Sciatic nerve (tissue), 2 donors: ENCODE data around the gene PLPP7. TPM values are rescaled to one million over a fixed set of nuclear protein-coding genes. Genes with fewer than 3 reads are reported as not detected.
"Not testable (repeated sequence)": the region's sequence is repeated elsewhere in the genome, so short reads cannot be mapped to it uniquely, and the experiment has no call there.

Experiments used
- ATAC-seq: fragments of 200-7000 bp; cut with Tn5 transposase; one replicate; pipeline ENCODE4 v1.9.1; 2020; ENCODE audit warnings: mild to moderate bottlenecking, moderate library complexity
- DNase-seq: peaks from one replicate; pipeline ENCODE4 v3.0.0-alpha.2; 2020; ENCODE audit warnings: low spot score
- intact Hi-C: fragments of 100-400 bp; cut with DNase I; formaldehyde crosslinking; loops from one replicate; pipeline ENCODE4 v1.14.2; 2022
- total RNA-seq: library from RNA; stranded (reverse); fragmentation: NEBNext Ultra II Directional; extraction: Animal tissue kit (Norgen Biotek cat#: 25700); gene quantifications from one replicate; pipeline ENCODE4 v1.2.1, GENCODE V29; 2021
- donor health status: DM: no; HTN: no; CAD: no.
- donor health status: DM: no; HTN: no; CAD: no.

PLPP7 gene
- total RNA-seq, 1 donor from 2014 or later: 8.6 TPM

GRCh38 chr9:131347376-131348020, 58.0 kb downstream of the PLPP7 start:
- ATAC-seq (no peak), DNase-seq (no peak)
- intact Hi-C loops: no loop called here

DNA sequence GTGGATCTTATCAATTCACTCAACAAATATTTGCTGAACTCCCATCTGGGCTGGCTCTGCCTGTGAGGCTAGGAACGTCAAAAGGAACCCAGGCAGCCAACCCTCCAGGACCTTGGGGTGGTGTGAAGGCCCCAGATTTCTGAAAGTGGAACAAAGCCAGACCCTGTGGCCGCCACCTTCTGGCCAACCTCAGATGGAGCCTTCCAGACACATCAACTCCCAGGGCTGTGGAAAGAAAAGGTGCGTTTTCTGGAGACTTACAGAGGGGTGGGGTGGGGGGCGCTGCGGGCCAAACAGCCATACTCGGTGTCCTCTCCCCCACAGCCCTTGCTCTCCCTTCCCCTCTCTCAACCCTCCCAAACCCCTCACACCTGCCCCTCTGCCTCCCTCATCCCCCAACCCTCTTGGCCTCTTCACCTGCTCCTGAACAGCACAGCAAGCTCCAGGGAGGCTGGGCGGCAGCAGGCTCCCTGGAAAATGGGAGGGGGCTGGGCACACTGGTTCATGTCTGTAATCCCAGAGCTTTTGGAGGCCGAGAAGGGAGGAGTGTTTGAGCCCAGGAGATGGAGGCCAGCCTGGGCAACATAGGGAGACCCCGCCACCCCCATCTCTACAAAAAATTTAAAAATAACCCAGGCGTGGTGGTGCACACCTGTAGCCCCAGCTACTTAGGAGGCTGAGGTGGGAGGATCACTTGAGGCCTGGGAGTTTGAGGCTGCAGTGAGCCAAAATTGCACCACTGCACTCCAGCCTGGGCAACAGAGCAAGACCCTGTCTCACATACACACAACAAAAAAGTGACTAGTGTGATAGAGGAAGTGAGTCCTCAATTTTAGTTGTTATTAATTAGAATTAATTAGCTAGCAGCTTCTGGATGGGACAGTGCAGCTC, 59.4 kb downstream of the PLPP7 start:
- ATAC-seq (no peak), DNase-seq (peak; percentile 33)
- intact Hi-C loops: no loop called here

GRCh38 chr9:131349522-131349880, 60.0 kb downstream of the PLPP7 start:
- ATAC-seq: no peak
- intact Hi-C loops: no loop called here
- DNase-seq: no peak

DNA sequence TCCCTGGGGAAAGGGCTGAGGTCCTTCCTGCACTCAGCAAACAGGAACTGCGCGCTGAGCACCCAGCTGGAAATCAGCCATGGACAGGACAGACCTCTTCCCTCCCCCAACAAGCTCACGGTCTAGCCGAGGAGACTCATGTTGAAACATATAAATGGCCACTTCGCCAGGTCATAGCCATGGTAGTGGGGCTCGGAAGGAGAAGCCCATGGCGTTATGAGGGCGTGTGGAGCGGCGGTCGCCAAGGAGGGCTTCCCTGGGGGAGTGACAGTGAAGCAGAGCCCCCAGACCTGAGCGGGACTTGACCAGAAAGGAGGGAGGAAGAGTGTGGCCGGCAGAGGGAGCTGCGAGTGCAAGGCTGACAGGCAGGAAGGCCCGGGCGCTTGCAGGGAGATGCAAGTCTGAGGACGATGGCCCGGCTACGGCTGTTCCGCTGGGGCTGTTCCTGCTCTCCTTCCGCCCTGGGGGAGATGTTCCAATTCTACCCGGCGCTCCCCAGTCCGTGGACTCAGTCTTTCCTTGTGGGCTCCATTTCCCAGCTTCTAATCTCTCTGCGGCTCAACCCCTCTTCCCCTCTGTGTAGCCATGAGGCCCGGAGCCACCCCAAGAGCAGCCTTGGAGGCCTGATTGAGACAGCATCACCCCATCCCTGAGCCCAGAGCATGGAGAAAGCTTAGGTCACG, 60.5 kb downstream of the PLPP7 start:
- intact Hi-C loops: loop anchor here (5.0 to 10.0 kb wide), 3 partner anchors 152 to 1138 kb away; partner anchors contain the start of genes POMT1 and RAPGEF1
- DNase-seq (peak; percentile 95), ATAC-seq (peak; percentile 97)

DNA sequence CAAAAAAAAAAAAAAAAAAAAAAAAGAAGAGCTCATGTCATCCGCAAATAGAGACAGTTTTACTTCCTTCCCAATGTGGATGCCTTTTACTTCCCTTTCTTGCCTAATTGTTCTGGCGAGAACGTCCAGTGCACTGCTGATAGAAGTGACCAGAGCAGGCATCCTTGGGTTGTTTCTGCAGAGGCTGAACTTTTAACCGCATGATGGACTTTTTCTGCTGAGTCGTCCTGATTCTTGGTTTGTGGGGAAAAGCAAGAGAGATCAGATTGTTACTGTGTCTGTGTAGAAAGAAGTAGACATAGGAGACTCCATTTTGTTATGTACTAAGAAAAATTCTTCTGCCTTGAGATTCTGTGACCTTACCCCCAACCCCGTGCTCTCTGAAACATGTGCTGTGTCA, 67.0 kb downstream of the PLPP7 start:
- not testable (repeated sequence) for DNase-seq
- intact Hi-C loops: loop anchor here (10.0 kb wide), 1 partner anchor 388 kb away; the partner anchor contains the start of gene RAPGEF1
- ATAC-seq: peak; percentile 92

DNA sequence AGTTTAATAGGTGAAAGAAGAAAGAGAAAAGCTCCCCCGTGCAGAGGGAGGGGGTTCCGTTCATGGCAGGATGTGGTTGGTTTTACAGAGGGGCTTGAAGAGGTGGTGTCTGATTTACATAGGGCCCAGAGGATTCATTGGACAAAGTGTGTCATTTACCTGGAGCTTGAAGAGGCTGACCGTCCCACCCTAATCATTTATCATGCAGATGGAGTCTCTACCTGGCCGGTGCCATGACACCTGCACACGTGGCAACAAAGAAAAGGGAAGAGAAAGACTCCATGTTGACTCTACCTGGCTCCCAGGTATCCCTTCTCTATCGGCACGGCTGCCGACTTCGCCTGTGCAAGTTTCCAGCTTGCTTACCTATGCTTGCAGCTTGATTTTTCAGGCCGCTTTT, 69.0 kb downstream of the PLPP7 start:
- ATAC-seq: no peak
- intact Hi-C loops: loop anchor here (10.0 kb wide), 1 partner anchor 386 kb away; the partner anchor contains the start of gene RAPGEF1
- DNase-seq: no peak

Other genes starting within 250 kb of the PLPP7 start
- gene AIF1L, start 193.2 kb upstream of the PLPP7 start, total RNA-seq: 92.1 TPM
- gene NUP214, start 164.1 kb upstream of the PLPP7 start, total RNA-seq: 73.7 TPM
- gene FAM78A, start 13.2 kb upstream of the PLPP7 start, total RNA-seq: 4.2 TPM
- 252 TPM for gene PRRC2B, start 104.4 kb downstream of the PLPP7 start, total RNA-seq
- 34.7 TPM for gene POMT1, start 213.2 kb downstream of the PLPP7 start, total RNA-seq
- 26.5 TPM for gene UCK1, start 241.5 kb downstream of the PLPP7 start, total RNA-seq